Progenitor cell of endocrine pancreas (in vitro differentiated cells): ENCODE results near the gene SLC28A1. TPM values are rescaled to one million over a fixed set of nuclear protein-coding genes. Genes with fewer than 3 reads are reported as not detected.

Experiments used
- DNase-seq: peaks from one replicate; pipeline ENCODE4 v3.0.0; 2021; ENCODE audit warnings: low spot score; ENCODE audit not compliant: unreplicated experiment
- H3K27ac Mint-ChIP-seq: 2 replicates; pipeline ENCODE4 v1.8.0; 2021; ENCODE audit warnings: mild to moderate bottlenecking, moderate library complexity, mixed read lengths
- H3K27me3 Mint-ChIP-seq: 2 replicates; pipeline ENCODE4 v1.8.0; 2021; ENCODE audit warnings: mixed read lengths
- H3K36me3 Mint-ChIP-seq: 2 replicates; pipeline ENCODE4 v1.8.0; 2022; ENCODE audit warnings: mixed read lengths; ENCODE audit not compliant: insufficient read depth
- H3K4me1 Mint-ChIP-seq: 2 replicates; pipeline ENCODE4 v1.8.0; 2021; ENCODE audit warnings: low read depth, mixed read lengths
- H3K4me3 Mint-ChIP-seq: 2 replicates; pipeline ENCODE4 v1.8.0; 2021; ENCODE audit warnings: low read depth, mild to moderate bottlenecking, moderate library complexity, mixed read lengths
- H3K9me3 Mint-ChIP-seq: 2 replicates; pipeline ENCODE4 v1.8.0; 2021; ENCODE audit warnings: low read depth, mixed read lengths
- CTCF ChIP-seq: fragments of 200-600 bp; sonication (generic); IDR thresholded peaks from one replicate; pipeline ENCODE4 v1.5.0; 2021; ENCODE audit warnings: antibody characterized with exemption, mild to moderate bottlenecking; ENCODE audit not compliant: unreplicated experiment
- total RNA-seq: library from RNA; stranded (reverse); gene quantifications from 2 replicates; pipeline ENCODE4 v1.2.1, GENCODE V29; 2021

The SLC28A1 gene
- total RNA-seq, 1 donor from 2014 or later: not detected

- H3K27ac Mint-ChIP-seq: peak overlapping the region; percentile 1
- no peak for DNase-seq
Observed at GRCh38 chr15:84960391-84961113, 76.1 kb downstream of the SLC28A1 start.

GRCh38 chr15:84961114-84961452 is 76.6 kb downstream of the SLC28A1 start:
- no peaks in the 10 kb centered on the region for H3K36me3 Mint-ChIP-seq
- TF ChIP-seq CTCF: no peak
- no peak overlapping the region for H3K4me3 Mint-ChIP-seq
- H3K27ac Mint-ChIP-seq: peak overlapping the region; percentile 1
- peaks cover 2% of the 10 kb centered on the region for H3K27me3 Mint-ChIP-seq
- peaks cover 9% of the 10 kb centered on the region for H3K4me1 Mint-ChIP-seq
- peaks cover 3% of the 10 kb centered on the region for H3K9me3 Mint-ChIP-seq
- DNase-seq: no peak

More at GRCh38 chr15:84960391-84961113, 76.1 kb downstream of the SLC28A1 start:
- TF ChIP-seq CTCF: no peak
- Mint-ChIP-seq H3K4me3 (no peak overlapping the region), H3K27me3 (peaks cover 5% of the 10 kb centered on the region), H3K4me1 (peaks cover 9% of the 10 kb centered on the region), H3K9me3 (peaks cover 3% of the 10 kb centered on the region), H3K36me3 (no peaks in the 10 kb centered on the region)

- no peak for TF ChIP-seq CTCF
- Mint-ChIP-seq H3K27ac (no peak overlapping the region), H3K4me1 (peaks cover 9% of the 10 kb centered on the region), H3K9me3 (peaks cover 6% of the 10 kb centered on the region), H3K36me3 (no peaks in the 10 kb centered on the region), H3K27me3 (no peaks in the 10 kb centered on the region), H3K4me3 (no peak overlapping the region)
- no peak for DNase-seq
Observed at GRCh38 chr15:84961707-84962106, 77.2 kb downstream of the SLC28A1 start.

- DNase-seq: no peak
- Mint-ChIP-seq H3K27ac (no peak overlapping the region), H3K9me3 (peaks cover 3% of the 10 kb centered on the region), H3K36me3 (no peaks in the 10 kb centered on the region), H3K27me3 (no peaks in the 10 kb centered on the region), H3K4me3 (no peak overlapping the region), H3K4me1 (peaks cover 9% of the 10 kb centered on the region)
- no peak for TF ChIP-seq CTCF
Observed at GRCh38 chr15:84962955-84963354, 78.5 kb downstream of the SLC28A1 start.

- Mint-ChIP-seq H3K27ac (no peak overlapping the region), H3K27me3 (peaks cover 15% of the 10 kb centered on the region), H3K9me3 (peaks cover 3% of the 10 kb centered on the region), H3K4me3 (no peak overlapping the region), H3K4me1 (no peaks in the 10 kb centered on the region), H3K36me3 (no peaks in the 10 kb centered on the region)
- DNase-seq: no peak
- TF ChIP-seq CTCF: no peak
Observed at GRCh38 chr15:84967380-84967779, 82.9 kb downstream of the SLC28A1 start.
